Sigmoid colon (tissue), 7 donors: Measurements from ENCODE around the gene MC1R. TPM values are rescaled to one million over a fixed set of nuclear protein-coding genes. Genes with fewer than 3 reads are reported as not detected.
"Not testable (repeated sequence)": the region's sequence is repeated elsewhere in the genome, so short reads cannot be mapped to it uniquely, and the experiment has no call there.

ENCODE experiments used
- DNase-seq: peaks from one replicate; pipeline ENCODE4 v3.0.0-alpha.2; 2019
- H3K27ac ChIP-seq, 4 donors: fragments of 200-600 bp; sonication (generic); one replicate each; pipeline ENCODE4 v1.5.1; 2016 to 2019; ENCODE audit warnings: mild to moderate bottlenecking in 1 of 4
- H3K27me3 ChIP-seq, 3 donors: fragments of 200-600 bp; sonication (generic); one replicate each; pipeline ENCODE4 v1.5.1; 2019; ENCODE audit warnings: mild to moderate bottlenecking in 1 of 3
- H3K36me3 ChIP-seq, 4 donors: fragments of 200-600 bp; sonication (generic); one replicate each; pipeline ENCODE4 v1.5.1; 2016 to 2019
- H3K4me1 ChIP-seq, 4 donors: fragments of 200-600 bp; sonication (generic); one replicate each; pipeline ENCODE4 v1.5.1; 2017 to 2019
- H3K4me3 ChIP-seq, 4 donors: fragments of 200-600 bp; sonication (generic); one replicate each; pipeline ENCODE4 v1.5.1; 2017 to 2019; ENCODE audit warnings: mild to moderate bottlenecking in 2 of 4, moderate library complexity in 1 of 4
- H3K9me3 ChIP-seq, 4 donors: fragments of 200-600 bp in 3 of 4; sonication (generic) in 3 of 4; one replicate each; pipeline versions ENCODE4 v1.5.1 to v1.6.1; 2013 to 2019
- EP300 ChIP-seq, 4 donors: sonication (generic); formaldehyde crosslinking; IDR thresholded peaks; one replicate each; pipeline ENCODE4 v1.6.1; 2017; ENCODE audit warnings: antibody characterized with exemption in 4 of 4
- POLR2A ChIP-seq, 2 donors: fragments of 450-650 bp; IDR thresholded peaks; one replicate each; pipeline ENCODE4 v1.6.1; 2016; ENCODE audit warnings: antibody characterized with exemption in 2 of 2, mild to moderate bottlenecking in 2 of 2, moderate library complexity in 2 of 2
- POLR2AphosphoS5 ChIP-seq, 4 donors: sonication (generic); formaldehyde crosslinking; IDR thresholded peaks; one replicate each; pipeline ENCODE4 v1.6.1; 2017; ENCODE audit warnings: antibody characterized with exemption in 4 of 4
- WGBS, 2 donors: extraction: QIAGEN DNeasy Blood & Tissue Kit; methylation state at CpG; one replicate each; pipeline ENCODE4 v1.1.7; 2013; 5-methylcytosine and 5-hydroxymethylcytosine counted together
- intact Hi-C: fragments of 100-400 bp; cut with DNase I; formaldehyde crosslinking; loops from one replicate; pipeline ENCODE4 v1.15.1; 2023
- polyA plus RNA-seq, 3 donors: library from polyadenylated mRNA; stranded (reverse); fragments of 200-250 nt; gene quantifications; one replicate each; pipeline ENCODE4 v1.2.3, GENCODE V29; 2013
- total RNA-seq, 4 donors: library from RNA; depleted of rRNA; stranded (reverse); fragments of >200 nt; gene quantifications; one replicate each; pipeline ENCODE4 v1.1.0, GENCODE V29; 2016
- TF ChIP-seq, protein P1 (sequence below), 4 experiments: fragments of 450-650 bp in 3 of 4; fragments of 200-600 bp in 1 of 4; IDR thresholded peaks; one replicate each; pipeline ENCODE4 v1.5.1; 2016 to 2019; ENCODE audit warnings: antibody characterized with exemption in 4 of 4, mild to moderate bottlenecking in 3 of 4, moderate library complexity in 2 of 4
- donor health status: healthy with polysubstance abuse.
- donor health status: Bipolar disorder and iron deficiency.
- donor health status: healthy.

MC1R gene
- total and polyA plus RNA-seq, 7 donors, result 2.1 to 8.0 (median 4.9) TPM; not detected in 2

DNA sequence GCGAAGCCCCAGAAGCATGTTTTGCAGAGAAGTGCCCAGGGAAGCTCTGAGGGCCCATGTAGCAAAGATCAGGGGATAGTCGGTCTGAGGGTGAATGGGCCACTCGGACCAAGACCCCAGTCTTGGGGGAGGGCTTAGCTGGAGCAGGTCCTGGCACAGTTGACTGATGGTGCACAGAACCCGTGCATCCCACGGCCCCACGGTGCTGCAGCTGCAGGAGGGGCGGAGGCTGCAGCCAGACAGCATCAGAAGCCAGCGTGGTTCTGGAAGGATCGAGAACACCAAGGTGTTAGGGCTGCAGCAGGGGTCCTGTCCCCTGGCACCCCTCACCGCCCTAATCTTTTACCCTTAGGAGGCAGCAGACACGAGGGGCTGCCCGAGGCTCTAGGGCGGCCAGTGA lies 6.5 kb upstream of the MC1R start:
- H3K27ac ChIP-seq, result no peak overlapping the region
- no peak overlapping the region for H3K4me3 ChIP-seq
- H3K36me3 ChIP-seq, result peaks cover under 1 to 37% (median 15%) of the 10 kb centered on the region in 4 donors
- no peak for TF ChIP-seq EP300 (IDR thresholded peaks at IDR 0.05)
- TF ChIP-seq POLR2A (IDR thresholded peaks at IDR 0.05), result no peak
- TF ChIP-seq POLR2AphosphoS5 (IDR thresholded peaks at IDR 0.05), result no peak
- TF ChIP-seq, protein P1, sequence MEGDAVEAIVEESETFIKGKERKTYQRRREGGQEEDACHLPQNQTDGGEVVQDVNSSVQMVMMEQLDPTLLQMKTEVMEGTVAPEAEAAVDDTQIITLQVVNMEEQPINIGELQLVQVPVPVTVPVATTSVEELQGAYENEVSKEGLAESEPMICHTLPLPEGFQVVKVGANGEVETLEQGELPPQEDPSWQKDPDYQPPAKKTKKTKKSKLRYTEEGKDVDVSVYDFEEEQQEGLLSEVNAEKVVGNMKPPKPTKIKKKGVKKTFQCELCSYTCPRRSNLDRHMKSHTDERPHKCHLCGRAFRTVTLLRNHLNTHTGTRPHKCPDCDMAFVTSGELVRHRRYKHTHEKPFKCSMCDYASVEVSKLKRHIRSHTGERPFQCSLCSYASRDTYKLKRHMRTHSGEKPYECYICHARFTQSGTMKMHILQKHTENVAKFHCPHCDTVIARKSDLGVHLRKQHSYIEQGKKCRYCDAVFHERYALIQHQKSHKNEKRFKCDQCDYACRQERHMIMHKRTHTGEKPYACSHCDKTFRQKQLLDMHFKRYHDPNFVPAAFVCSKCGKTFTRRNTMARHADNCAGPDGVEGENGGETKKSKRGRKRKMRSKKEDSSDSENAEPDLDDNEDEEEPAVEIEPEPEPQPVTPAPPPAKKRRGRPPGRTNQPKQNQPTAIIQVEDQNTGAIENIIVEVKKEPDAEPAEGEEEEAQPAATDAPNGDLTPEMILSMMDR (IDR thresholded peaks at IDR 0.05), result no peak
- H3K27me3 ChIP-seq, result no peaks in the 10 kb centered on the region
- DNase-seq, result peak; percentile 60
- 88 to 91% methylated on average over 13 of the region's 13 CpGs for WGBS, 2 donors
- H3K4me1 ChIP-seq, result peaks cover 0 to 8% (median 5%) of the 10 kb centered on the region in 4 donors
- intact Hi-C loops, result no loop called here
- no peaks in the 10 kb centered on the region for H3K9me3 ChIP-seq

DNA sequence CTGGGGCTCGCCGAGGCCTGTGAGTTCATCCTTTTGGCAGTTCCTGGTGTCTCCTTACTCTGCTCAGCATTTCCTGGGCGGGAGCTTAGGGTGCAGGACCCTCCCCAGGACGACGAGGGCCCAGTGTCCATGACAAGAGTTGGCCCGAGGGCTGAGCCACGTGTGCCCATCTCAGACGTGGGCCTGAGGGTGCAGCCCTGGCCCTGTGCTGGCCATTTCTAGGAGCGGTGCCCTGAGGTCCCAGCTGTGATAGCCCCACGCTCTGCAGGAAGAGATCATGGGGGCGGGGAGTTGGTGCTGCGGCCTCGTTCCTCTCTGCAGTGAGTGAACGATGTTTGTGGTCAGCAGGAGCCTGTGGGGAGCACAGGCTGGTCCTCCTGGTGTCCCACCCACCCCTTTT lies 6.0 kb upstream of the MC1R start:
- peak; percentile 62 for DNase-seq
- H3K36me3 ChIP-seq, result peaks cover 0 to 36% (median 15%) of the 10 kb centered on the region in 4 donors

DNA sequence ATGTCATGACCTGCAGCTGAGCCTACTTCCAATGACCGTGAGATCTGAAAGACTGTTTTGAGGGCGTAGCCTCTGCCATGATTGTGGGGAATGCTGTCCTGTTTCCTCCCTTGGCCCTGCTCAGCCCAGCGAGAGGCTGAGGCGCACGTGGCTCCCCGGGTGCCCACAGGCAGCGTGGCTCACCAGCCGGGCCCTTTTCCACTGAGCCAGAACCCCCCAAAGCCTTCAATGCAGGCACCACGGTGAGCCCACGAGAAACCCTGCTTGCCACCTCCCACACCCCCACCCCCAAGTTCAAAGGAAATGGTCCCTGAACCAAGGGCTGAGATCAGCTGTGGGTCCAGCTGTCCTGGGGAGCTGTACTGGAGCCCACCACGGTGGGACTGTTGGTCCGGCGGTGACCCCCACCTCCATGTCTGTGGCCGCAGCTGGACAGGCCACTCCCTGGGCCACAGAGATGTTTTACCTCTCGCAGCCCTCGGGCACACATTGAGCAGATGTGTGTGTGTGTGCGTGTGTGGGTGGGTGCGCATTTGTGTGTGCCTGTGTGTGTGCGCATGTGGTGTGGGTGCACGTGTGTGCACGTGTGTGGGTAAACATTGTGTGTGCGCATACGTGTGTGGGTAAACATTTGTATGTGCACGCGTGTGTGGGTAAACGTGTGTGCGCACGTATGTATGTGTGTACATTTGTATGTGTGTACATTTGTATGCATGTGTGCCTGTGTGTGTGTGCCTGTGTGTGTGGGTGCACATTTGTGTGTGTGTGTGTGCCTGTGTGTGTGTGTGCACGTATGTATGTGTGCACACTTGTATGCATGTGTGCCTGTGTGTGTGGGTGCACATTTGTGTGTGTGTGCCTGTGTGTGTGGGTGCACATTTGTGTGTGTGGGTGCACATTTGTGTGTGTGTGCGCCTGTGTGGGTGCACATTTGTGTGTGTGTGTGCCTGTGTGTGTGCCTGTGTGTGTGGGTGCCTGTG lies 5.0 kb upstream of the MC1R start:
- 78 to 87% methylated on average over 30 of the region's 30 CpGs for WGBS, 2 donors
- peaks cover 0 to 28% (median 15%) of the 10 kb centered on the region in 4 donors for H3K36me3 ChIP-seq
- intact Hi-C loops, result no loop called here
- H3K9me3 ChIP-seq, result no peaks in the 10 kb centered on the region
- DNase-seq, result no peak
- TF ChIP-seq POLR2A (IDR thresholded peaks at IDR 0.05) (no peak), EP300 (IDR thresholded peaks at IDR 0.05) (no peak), POLR2AphosphoS5 (IDR thresholded peaks at IDR 0.05) (no peak)
- TF ChIP-seq, protein P1 (IDR thresholded peaks at IDR 0.05), result no peak
- H3K27ac ChIP-seq, result no peak overlapping the region
- H3K27me3 ChIP-seq, result no peaks in the 10 kb centered on the region
- H3K4me3 ChIP-seq, result no peak overlapping the region
- peaks cover 0 to 24% (median 20%) of the 10 kb centered on the region in 4 donors for H3K4me1 ChIP-seq

More for the DNA sequence above, 6.0 kb upstream of the MC1R start:
- no peak overlapping the region for H3K27ac ChIP-seq
- peaks cover 0 to 13% (median 10%) of the 10 kb centered on the region in 4 donors for H3K4me1 ChIP-seq
- intact Hi-C loops, result no loop called here
- 82 to 83% methylated on average over 14 of the region's 14 CpGs for WGBS, 2 donors
- H3K9me3 ChIP-seq, result no peaks in the 10 kb centered on the region
- TF ChIP-seq POLR2AphosphoS5 (IDR thresholded peaks at IDR 0.05), result no peak
- TF ChIP-seq POLR2A (IDR thresholded peaks at IDR 0.05), result no peak
- TF ChIP-seq EP300 (IDR thresholded peaks at IDR 0.05), result no peak
- TF ChIP-seq, protein P1 (IDR thresholded peaks at IDR 0.05), result no peak
- H3K4me3 ChIP-seq, result no peak overlapping the region
- no peaks in the 10 kb centered on the region for H3K27me3 ChIP-seq

DNA sequence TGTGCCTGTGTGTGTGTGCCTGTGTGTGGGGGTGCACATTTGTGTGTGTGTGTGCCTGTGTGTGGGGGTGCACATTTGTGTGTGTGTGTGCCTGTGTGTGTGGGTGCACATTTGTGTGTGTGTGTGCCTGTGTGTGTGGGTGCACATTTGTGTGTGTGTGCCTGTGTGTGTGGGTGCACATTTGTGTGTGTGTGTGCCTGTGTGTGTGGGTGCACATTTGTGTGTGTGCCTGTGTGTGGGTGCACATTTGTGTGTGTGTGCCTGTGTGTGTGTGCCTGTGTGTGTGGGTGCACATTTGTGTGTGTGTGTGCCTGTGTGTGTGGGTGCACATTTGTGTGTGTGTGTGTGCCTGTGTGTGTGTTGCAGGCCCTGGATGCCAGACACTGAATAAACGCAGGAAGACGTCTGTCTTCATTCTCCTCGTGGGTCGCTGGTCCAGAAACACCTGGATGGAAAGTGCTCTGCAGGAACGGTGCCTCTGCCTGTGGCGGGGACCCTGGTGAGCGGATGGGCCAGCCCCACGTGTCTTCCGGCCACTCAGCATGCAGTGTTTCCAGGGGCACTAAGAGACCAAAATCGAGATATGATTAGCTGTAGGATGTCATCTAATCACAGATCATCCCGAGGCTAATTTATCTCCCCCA lies 3.9 kb upstream of the MC1R start:
- whole genome bisulfite sequencing, 2 donors, result 54 to 66% methylated on average over 11 of the region's 11 CpGs
- H3K27me3 ChIP-seq, result not testable (repeated sequence)

More for the DNA sequence above, 3.9 kb upstream of the MC1R start:
- Histone ChIP-seq H3K36me3 (peaks cover 0 to 21% (median 11%) of the 10 kb centered on the region in 4 donors), H3K4me1 (peaks cover 0 to 28% (median 26%) of the 10 kb centered on the region in 4 donors)
- intact Hi-C loops, H3K27ac ChIP-seq, H3K4me3 ChIP-seq, H3K9me3 ChIP-seq, DNase-seq: not testable (repeated sequence)
